HL-60 (cell line): ENCODE results near the gene SEC23B.

Experiments
- DNase-seq, 2 experiments: peaks; one replicate each; pipeline ENCODE4 v3.0.0-alpha.2; 2010 to 2020; ENCODE audit warnings: low read depth in 1 of 2, low spot score in 1 of 2
- H3K27ac ChIP-seq: fragments of 250-450 bp; sonication (Bioruptor Pico); replicated peaks from 2 replicates; pipeline ENCODE4 v1.5.1; 2020; ENCODE audit warnings: mild to moderate bottlenecking, moderate library complexity
- H3K27me3 ChIP-seq: fragments of 250-450 bp; sonication (Bioruptor Pico); 2 replicates; pipeline ENCODE4 v1.5.1; 2021; ENCODE audit warnings: mild to moderate bottlenecking, moderate library complexity; ENCODE audit not compliant: insufficient read depth, poor library complexity, severe bottlenecking
- H3K4me3 ChIP-seq: replicated peaks from 2 replicates; pipeline ENCODE4 v1.5.1; 2011; ENCODE audit warnings: mild to moderate bottlenecking, control low read depth, low read length; ENCODE audit not compliant: insufficient read depth
- CTCF ChIP-seq: IDR thresholded peaks from one replicate; pipeline ENCODE4 v1.5.1; 2011; ENCODE audit warnings: low read length, control low read depth, inconsistent platforms; ENCODE audit not compliant: insufficient read depth
- GABPA ChIP-seq: IDR thresholded peaks from 2 replicates; pipeline ENCODE4 v1.6.1; 2012; ENCODE audit warnings: low read depth
- POLR2AphosphoS5 ChIP-seq: IDR thresholded peaks from 2 replicates; pipeline ENCODE4 v1.6.1; 2012; ENCODE audit warnings: low read depth
- REST ChIP-seq: IDR thresholded peaks from 2 replicates; pipeline ENCODE4 v1.6.1; 2012; ENCODE audit warnings: low read depth; ENCODE audit not compliant: insufficient replicate concordance
- SPI1 ChIP-seq: IDR thresholded peaks from 2 replicates; pipeline ENCODE4 v1.6.1; 2012; ENCODE audit warnings: low read depth, mild to moderate bottlenecking, borderline replicate concordance

Gene SEC23B

GRCh38 chr20:18511571-18511970 is 3.8 kb downstream of the SEC23B start:
- Histone ChIP-seq H3K27ac (peak overlapping the region; percentile 48), H3K4me3 (no peak overlapping the region), H3K27me3 (no peaks in the 10 kb centered on the region)
- peak in 1 of 2 experiments; percentile 59 for DNase-seq
- TF ChIP-seq POLR2AphosphoS5: no peak
- peak; percentile 96 for TF ChIP-seq SPI1
- TF ChIP-seq GABPA: no peak
- TF ChIP-seq CTCF: no peak
- TF ChIP-seq REST: no peak

- TF ChIP-seq POLR2AphosphoS5 (no peak), REST (no peak), CTCF (no peak), SPI1 (no peak), GABPA (no peak)
- H3K27ac ChIP-seq: no peak overlapping the region
- DNase-seq: peak; percentile 18 to 40
- no peaks in the 10 kb centered on the region for H3K27me3 ChIP-seq
- H3K4me3 ChIP-seq: no peak overlapping the region
These were observed 5.5 kb downstream of the SEC23B start for GRCh38 chr20:18513208-18513607.

- no peak for DNase-seq
- no peak overlapping the region for H3K27ac ChIP-seq
- no peaks in the 10 kb centered on the region for H3K27me3 ChIP-seq
- no peak overlapping the region for H3K4me3 ChIP-seq
- TF ChIP-seq CTCF (no peak), GABPA (no peak), SPI1 (no peak), REST (no peak), POLR2AphosphoS5 (no peak)
These were observed 6.4 kb downstream of the SEC23B start for GRCh38 chr20:18514127-18514526.
